Suprapubic skin (tissue), 4 donors: ENCODE data around the gene MCM9.

ENCODE experiments used
- CTCF ChIP-seq, 2 donors: fragments of 200-600 bp in 1 of 2; fragments of 450-650 bp in 1 of 2; sonication (generic) in 1 of 2; IDR thresholded peaks; one replicate each; pipeline ENCODE4 v1.5.1; 2016 to 2019; ENCODE audit warnings: antibody characterized with exemption in 2 of 2, mild to moderate bottlenecking in 1 of 2, moderate library complexity in 1 of 2
- EP300 ChIP-seq: sonication (generic); formaldehyde crosslinking; IDR thresholded peaks from one replicate; pipeline ENCODE4 v1.6.1; 2017; ENCODE audit warnings: antibody characterized with exemption
- POLR2A ChIP-seq, 2 donors: fragments of 450-650 bp; IDR thresholded peaks; one replicate each; pipeline ENCODE4 v1.6.1; 2017; ENCODE audit warnings: antibody characterized with exemption in 2 of 2, mild to moderate bottlenecking in 2 of 2, moderate library complexity in 2 of 2
- POLR2AphosphoS5 ChIP-seq, 3 donors: sonication (generic); formaldehyde crosslinking; IDR thresholded peaks; one replicate each; pipeline ENCODE4 v1.6.1; 2017; ENCODE audit warnings: antibody characterized with exemption in 3 of 3

- no peak for TF ChIP-seq CTCF (IDR thresholded peaks at IDR 0.05)
- no peak for TF ChIP-seq POLR2AphosphoS5 (IDR thresholded peaks at IDR 0.05)
- no peak for TF ChIP-seq POLR2A (IDR thresholded peaks at IDR 0.05)
- TF ChIP-seq EP300 = no peak
These were observed 160.4 kb downstream of the MCM9 start for GRCh38 chr6:118774581-118774980.
